NCI-H2029 (cell line): ENCODE data around the gene PRMT1.

ENCODE experiments used
- DNase-seq: peaks from one replicate; lab custom pipeline; 2025; lab: John Stamatoyannopoulos, UW

Gene PRMT1

GRCh38 chr19:49667473-49667872, 9.6 kb upstream of the PRMT1 start:
- DNase-seq, result no peak

GRCh38 chr19:49669516-49669915, 7.6 kb upstream of the PRMT1 start:
- DNase-seq, result no peak

- DNase-seq, result peak; percentile 63
Observed at GRCh38 chr19:49672131-49672919, 4.7 kb upstream of the PRMT1 start.

GRCh38 chr19:49676136-49676783, 811 bp upstream of the PRMT1 start:
- peak; percentile 91 for DNase-seq

- peak; percentile 99 for DNase-seq
Observed at GRCh38 chr19:49676784-49677230, 264 bp upstream of the PRMT1 start.

GRCh38 chr19:49677901-49678674, 1.0 kb downstream of the PRMT1 start:
- peak; percentile 56 for DNase-seq

- DNase-seq, result peak; percentile 12
Observed at GRCh38 chr19:49678985-49679770, 2.1 kb downstream of the PRMT1 start.

- DNase-seq, result no peak
Observed at GRCh38 chr19:49679771-49680413, 2.8 kb downstream of the PRMT1 start.

- DNase-seq, result peak; percentile 65
Observed at GRCh38 chr19:49680421-49681351, 3.6 kb downstream of the PRMT1 start.

- DNase-seq, result no peak
Observed at GRCh38 chr19:49681830-49682229, 4.8 kb downstream of the PRMT1 start.

GRCh38 chr19:49682274-49682673, 5.2 kb downstream of the PRMT1 start:
- no peak for DNase-seq

- DNase-seq, result no peak
Observed at GRCh38 chr19:49683814-49684250, 6.8 kb downstream of the PRMT1 start.

GRCh38 chr19:49684251-49684982, 7.3 kb downstream of the PRMT1 start:
- no peak for DNase-seq

GRCh38 chr19:49684983-49685553, 8.0 kb downstream of the PRMT1 start:
- DNase-seq, result no peak

GRCh38 chr19:49685845-49686332, 8.8 kb downstream of the PRMT1 start:
- no peak for DNase-seq

GRCh38 chr19:49686503-49687088, 9.5 kb downstream of the PRMT1 start:
- no peak for DNase-seq

- DNase-seq, result no peak
Observed at GRCh38 chr19:49687150-49687549, 10.1 kb downstream of the PRMT1 start.

- DNase-seq, result no peak
Observed at GRCh38 chr19:49687566-49688316, 10.7 kb downstream of the PRMT1 start.
